K562 (cell line): Measurements from ENCODE around the gene SDCCAG8. TPM values are rescaled to one million over a fixed set of nuclear protein-coding genes. Genes with fewer than 3 reads are reported as not detected.

Experiments
- ATAC-seq: fragments of 200-7000 bp; cut with Tn5 transposase; 3 replicates; pipeline ENCODE4 v1.9.1; 2020; ENCODE audit warnings: moderate library complexity
- BruUV-seq: library from RNA; stranded (reverse); fragments of 400-500 nt; replicated peaks from 2 replicates; lab custom pipeline; 2021; lab: Mats Ljungman, UMichigan
- CTCF ChIA-PET: fragments of 300-600 bp; formaldehyde crosslinking; extraction: SDS; loops from one replicate; lab custom pipeline; 2021; ENCODE audit warnings: low intra/inter-chr PET ratio; lab: Yijun Ruan, JAX
- POLR2A ChIA-PET: fragments of 300-600, 350-650 bp; sonication (Branson Sonifier 250); formaldehyde crosslinking; extraction: SDS; loops from one replicate; lab custom pipeline; 2021; ENCODE audit warnings: antibody characterized with exemption, inconsistent platforms; lab: Yijun Ruan, JAX
- DNase-seq, 4 experiments: peaks; one replicate each; pipeline versions ENCODE4 v3.0.0 to v3.0.0-alpha.2; 2011 to 2018; ENCODE audit warnings: low spot score in 3 of 4, mixed read lengths in 3 of 4; ENCODE audit errors: extremely low read depth in 1 of 4
- FAIRE-seq: peaks from 2 replicates; lab custom pipeline; 2011; peaks lifted over from hg19 to GRCh38; lab: Jason Lieb, UNC
- H2AFZ ChIP-seq: 2 replicates; pipeline ENCODE4 v1.6.0; 2011; ENCODE audit warnings: low read depth, low read length, control low read depth, inconsistent platforms
- H3K27ac ChIP-seq: fragments of 200-600 bp; 3 replicates; pipeline ENCODE4 v1.8.0; 2011; ENCODE audit warnings: low read depth, mild to moderate bottlenecking, control low read depth, inconsistent platforms, low read length, moderate library complexity, mixed read lengths; ENCODE audit errors: extremely low read depth
- H3K27me3 ChIP-seq, 2 experiments: fragments of 300-600 bp in 1 of 2; 2 replicates in 1 of 2; 3 replicates in 1 of 2; pipeline versions ENCODE4 v1.6.0 to v1.8.0; 2011; ENCODE audit warnings: inconsistent platforms in 2 of 2, low read length in 2 of 2, mild to moderate bottlenecking in 1 of 2, mixed read lengths in 1 of 2, moderate library complexity in 1 of 2; ENCODE audit not compliant: control insufficient read depth in 2 of 2, insufficient read depth in 2 of 2
- H3K36me3 ChIP-seq: fragments of 300-600 bp; 3 replicates; pipeline ENCODE4 v1.8.0; 2011; ENCODE audit warnings: mild to moderate bottlenecking, low read length, inconsistent platforms; ENCODE audit not compliant: control insufficient read depth, insufficient read depth
- H3K4me1 ChIP-seq, 2 experiments: fragments of 200-600 bp in 1 of 2; replicated peaks in 1 of 2; 2 replicates in 1 of 2; 3 replicates in 1 of 2; pipeline versions ENCODE4 v1.5.1 to v1.8.0; 2011; ENCODE audit warnings: inconsistent platforms in 2 of 2, low read length in 2 of 2, mild to moderate bottlenecking in 1 of 2, mixed read lengths in 1 of 2, moderate library complexity in 1 of 2; ENCODE audit not compliant: control insufficient read depth in 2 of 2, insufficient read depth in 2 of 2
- H3K4me2 ChIP-seq: 2 replicates; pipeline ENCODE4 v1.6.1; 2011; ENCODE audit warnings: low read length, control low read depth, inconsistent platforms, mixed read lengths; ENCODE audit not compliant: insufficient read depth
- H3K4me3 ChIP-seq: fragments of 200-600 bp; sonication (generic), shearing (Covaris generic); 2 replicates; pipeline ENCODE4 v1.5.1; 2016; ENCODE audit warnings: control low read depth, inconsistent platforms
- H3K79me2 ChIP-seq: fragments of 200-600 bp; 3 replicates; pipeline ENCODE4 v1.8.0; 2011; ENCODE audit warnings: low read length, inconsistent platforms; ENCODE audit not compliant: control insufficient read depth, insufficient read depth
- H3K9ac ChIP-seq, 2 experiments: 2 replicates each; pipeline versions ENCODE4 v1.6.0 to v1.6.1; 2011; ENCODE audit warnings: low read depth in 2 of 2, low read length in 2 of 2, control low read depth in 1 of 2, inconsistent platforms in 1 of 2, mild to moderate bottlenecking in 1 of 2, mixed read lengths in 1 of 2; ENCODE audit not compliant: insufficient read depth in 1 of 2
- H3K9me1 ChIP-seq: one replicate; pipeline ENCODE4 v1.6.0; 2011; ENCODE audit warnings: inconsistent platforms, mild to moderate bottlenecking, low read length, moderate library complexity; ENCODE audit not compliant: control insufficient read depth, insufficient read depth
- H3K9me3 ChIP-seq: replicated peaks from 2 replicates; pipeline ENCODE4 v1.5.1; 2011; ENCODE audit warnings: low read depth, low read length, inconsistent platforms; ENCODE audit not compliant: control insufficient read depth, insufficient read depth
- H4K20me1 ChIP-seq: replicated peaks from 2 replicates; pipeline ENCODE4 v1.6.1; 2011; ENCODE audit warnings: low read length, inconsistent platforms, mixed read lengths; ENCODE audit not compliant: control insufficient read depth, insufficient read depth
- CREM ChIP-seq: IDR thresholded peaks from 2 replicates; pipeline ENCODE4 v1.6.1; 2014; ENCODE audit warnings: antibody characterized with exemption, low read depth
- CTCF ChIP-seq, 3 experiments: IDR thresholded peaks in 2 of 3; conservative IDR thresholded peaks in 1 of 3; 2 replicates each; pipeline ENCODE4 v1.5.1; 2011 to 2012; ENCODE audit warnings: low read length in 3 of 3, mild to moderate bottlenecking in 3 of 3, control low read depth in 2 of 3, improper control_type of control experiment in 1 of 3, inconsistent platforms in 1 of 3, low read depth in 1 of 3, mixed read lengths in 1 of 3, moderate library complexity in 1 of 3; ENCODE audit not compliant: insufficient read depth in 2 of 3
- MEIS2 ChIP-seq: fragments of 450-650 bp; IDR thresholded peaks from 2 replicates; pipeline ENCODE4 v1.6.1; 2014; ENCODE audit warnings: mild to moderate bottlenecking; ENCODE audit not compliant: partially characterized antibody
- PBX2 ChIP-seq, 2 experiments: IDR thresholded peaks in 1 of 2; conservative IDR thresholded peaks in 1 of 2; 2 replicates each; pipeline ENCODE4 v1.6.1; 2016; ENCODE audit warnings: low read depth in 2 of 2, mild to moderate bottlenecking in 1 of 2, missing compliant biosample characterization in 1 of 2, missing genetic modification characterization in 1 of 2, moderate library complexity in 1 of 2
- RAD21 ChIP-seq, 2 experiments: fragments of 250-450 bp in 1 of 2; fragments of 450-650 bp in 1 of 2; sonication (Bioruptor Pico) in 1 of 2; formaldehyde crosslinking in 1 of 2; IDR thresholded peaks in 1 of 2; conservative IDR thresholded peaks in 1 of 2; 2 replicates each; pipeline versions ENCODE4 v1.4.0 to v1.8.0; 2020 to 2022; ENCODE audit warnings: mild to moderate bottlenecking in 2 of 2, moderate library complexity in 1 of 2
- RFX1 ChIP-seq: fragments of 450-650 bp; IDR thresholded peaks from 2 replicates; pipeline ENCODE4 v1.6.1; 2016; ENCODE audit warnings: mild to moderate bottlenecking, moderate library complexity
- SMC3 ChIP-seq: conservative IDR thresholded peaks from 2 replicates; pipeline ENCODE4 v1.6.1; 2011; ENCODE audit warnings: low read depth, low read length, improper control_type of control experiment; ENCODE audit not compliant: insufficient read depth
- ZNF133 ChIP-seq: fragments of 250-450 bp; sonication (Bioruptor Pico); IDR thresholded peaks from 2 replicates; pipeline ENCODE4 v1.4.0; 2020; ENCODE audit warnings: mild to moderate bottlenecking
- WGBS: fragments of 100-300 bp; shearing (Covaris generic); methylation state at CpG from one replicate; pipeline ENCODE4 v1.1.6; 2016; ENCODE audit warnings: low coverage, mixed read lengths; ENCODE audit not compliant: insufficient coverage; ENCODE audit errors: missing lambda C conversion rate; 5-methylcytosine and 5-hydroxymethylcytosine counted together
- in situ Hi-C: fragments of 300-500 bp; cut with MboI; formaldehyde crosslinking; loops from 4 replicates; pipeline ENCODE4 v1.15.0; 2018; ENCODE audit warnings: inconsistent platforms, mixed read lengths
- intact Hi-C: fragments of 100-400 bp; cut with micrococcal nuclease; formaldehyde crosslinking; loops from 2 replicates; pipeline ENCODE4 v1.14.2; 2022
- polyA plus RNA-seq, 8 experiments: library from polyadenylated mRNA; depleted of rRNA in 4 of 8; stranded (reverse) in 5 of 8; unstranded in 3 of 8; fragments of >200 nt; fragmentation: Nextera tagmentation in 2 of 8; fragmentation: Illumina TruSeq in 1 of 8; extraction: Ambion mirVana in 2 of 8; extraction: Trizol in 1 of 8; gene quantifications; 2 replicates each; pipeline versions ENCODE4 v1.2.1 to v1.2.3, GENCODE V29; 2011 to 2014; ENCODE audit warnings: inconsistent platforms in 1 of 8, missing spikeins in 1 of 8
- total RNA-seq, 7 experiments: library from RNA; depleted of rRNA in 6 of 7; stranded (reverse); fragments of >200 nt in 6 of 7; fragmentation: Illumina TruSeq in 2 of 7; extraction: Trizol in 2 of 7; gene quantifications; 2 replicates each; pipeline versions ENCODE4 v1.2.1 to v1.2.3, GENCODE V29; 2011 to 2021; ENCODE audit warnings: low replicate concordance in 1 of 7

SDCCAG8 gene
- total and polyA plus RNA-seq, 9 of the 15 experiments (the other 6 are each of a cell fraction or from before 2014, with no cell fraction given), result 17.9 to 36.7 (median 25.4) TPM

- Histone ChIP-seq H3K9me1 (peaks cover 5% of the 10 kb centered on the region), H3K4me1 (peaks cover 6 to 15% of the 10 kb centered on the region in 2 experiments; a peak in 2 of 5 replicates), H3K4me3 (no peak overlapping the region), H3K4me2 (no peak overlapping the region), H3K36me3 (no peaks in the 10 kb centered on the region), H3K79me2 (no peaks in the 10 kb centered on the region), H3K9me3 (no peaks in the 10 kb centered on the region), H3K27ac (no peak overlapping the region), H3K9ac (no peak overlapping the region), H4K20me1 (no peaks in the 10 kb centered on the region), H3K27me3 (0 out of 5 replicates have a peak, but pooled peaks cover 0 to 14% of the 10 kb centered on the region in 2 experiments), H2AFZ (no peak overlapping the region)
- peak; percentile 59 for FAIRE-seq
- ChIA-PET CTCF (interaction anchor here (1.5 kb wide), 2 partner anchors 273 to 798 kb away, joined by 7 read pairs; no protein-coding TSS in a partner anchor), POLR2A (interaction anchor here (0.9 kb wide), 1 partner anchor 9 kb away, joined by 3 read pairs; no protein-coding TSS in a partner anchor)
- in situ Hi-C loops, result loop anchor here (25.0 kb wide), 1 partner anchor 786 kb away; no protein-coding TSS in a partner anchor
- intact Hi-C loops, result loop anchor here (2.0 to 5.0 kb wide), 2 partner anchors 271 to 796 kb away; no protein-coding TSS in a partner anchor
- peak; percentile 74 for ATAC-seq
- no TSS peak for BruUV-seq
- WGBS, result 13% methylated on average over 7 of the region's 7 CpGs
- DNase-seq, result peak; percentile 51 to 56 (median 56)
- TF ChIP-seq MEIS2 (peak; percentile 59), CTCF (IDR thresholded peaks at IDR 0.05 in 2 of 3, conservative IDR thresholded peaks at IDR 0.05 in 1 of 3; ENCODE audit: insufficient read depth in 2 of 3, low read depth in 1 of 3, low read length in 3 of 3) (peak; percentile 47 to 54 (median 54); a peak in 3 of 6 replicates), RFX1 (peak; percentile 83), SMC3 (0 out of 2 replicates have a peak, but pooled peaks have one; percentile 17), RAD21 (CRISPR knock-in tag; conservative IDR thresholded peaks at IDR 0.05 in 1 of 2, IDR thresholded peaks at IDR 0.05 in 1 of 2) (peak; percentile 24 to 54; a peak in 2 of 4 replicates), ZNF133 (CRISPR knock-in tag) (no peak), CREM (no peak), PBX2 (CRISPR knock-in tag; IDR thresholded peaks at IDR 0.05; ENCODE audit: low read depth) (no peak), PBX2 (tag; conservative IDR thresholded peaks at IDR 0.05; ENCODE audit: low read depth) (peak; percentile 50; the same call in 1 of the 2 replicates)
These were observed 220.1 kb downstream of the SDCCAG8 start for GRCh38 chr1:243475966-243476365.
